Right forelimb (tissue), 1 donor: ENCODE results near the gene HOPX.
"Not testable (repeated sequence)": the region's sequence is repeated elsewhere in the genome, so short reads cannot be mapped to it uniquely, and the experiment has no call there.

Experiments used
- DNase-seq: peaks from one replicate; pipeline ENCODE4 v3.0.0-alpha.2; 2018

HOPX gene

GRCh38 chr4:56686537-56687231, 5.6 kb upstream of the HOPX start:
- DNase-seq: no peak

DNA sequence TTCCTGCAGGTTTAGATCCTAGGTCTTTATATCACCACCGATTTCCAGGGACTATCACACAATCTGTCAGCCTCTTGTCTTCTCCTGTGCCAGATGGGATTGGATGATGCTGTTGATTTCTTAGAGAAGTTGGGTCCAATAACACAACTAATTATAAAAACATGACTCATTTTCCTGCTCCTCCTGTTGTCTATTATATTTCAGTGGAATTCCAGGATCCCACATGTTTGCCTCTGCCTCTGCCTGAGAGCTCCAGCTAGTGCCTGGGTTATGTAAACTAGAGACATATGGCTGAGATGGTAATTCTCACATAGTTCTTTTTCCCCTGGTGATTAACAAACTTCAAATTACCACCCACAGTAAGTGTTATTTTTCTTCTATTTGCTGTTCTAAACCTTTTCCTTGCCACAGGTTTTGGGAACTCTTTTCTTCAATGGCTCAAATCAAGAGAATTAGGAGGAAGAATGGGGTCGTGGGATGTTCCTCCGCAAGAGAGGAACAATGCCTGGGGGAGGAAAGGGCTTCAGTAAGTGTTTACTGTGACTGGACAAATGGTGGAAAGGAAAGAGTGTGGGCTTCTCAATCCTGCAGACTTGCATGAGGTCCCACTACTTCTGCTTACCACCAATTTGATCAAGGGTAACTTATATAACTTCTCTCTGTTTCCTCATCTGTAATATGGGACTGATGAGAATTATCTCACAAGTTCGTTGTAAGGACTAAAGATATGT, 3.4 kb upstream of the HOPX start:
- DNase-seq: no peak

GRCh38 chr4:56683455-56683854, 2.4 kb upstream of the HOPX start:
- DNase-seq: no peak

- no peak for DNase-seq
These were observed 893 bp upstream of the HOPX start for GRCh38 chr4:56681853-56682525.

DNA sequence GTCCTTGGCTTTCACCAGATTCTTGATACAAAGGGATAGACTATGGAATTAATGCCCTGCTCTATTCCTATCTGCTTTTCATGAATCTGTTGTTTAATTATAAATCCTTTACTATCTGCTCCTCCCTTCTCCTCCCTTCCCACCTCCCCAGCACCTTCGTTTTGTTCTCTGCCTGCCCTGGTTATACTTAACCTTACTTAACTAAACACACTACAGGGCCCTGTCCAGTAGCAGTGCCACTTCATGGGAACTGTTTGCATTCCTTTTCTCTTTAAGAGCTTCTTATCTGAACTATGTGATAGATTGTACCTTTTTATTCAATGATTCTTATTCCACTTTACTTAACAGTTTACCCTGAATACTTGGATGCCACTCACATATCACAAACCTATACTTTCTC, 830 bp downstream of the HOPX start:
- no peak for DNase-seq

DNA sequence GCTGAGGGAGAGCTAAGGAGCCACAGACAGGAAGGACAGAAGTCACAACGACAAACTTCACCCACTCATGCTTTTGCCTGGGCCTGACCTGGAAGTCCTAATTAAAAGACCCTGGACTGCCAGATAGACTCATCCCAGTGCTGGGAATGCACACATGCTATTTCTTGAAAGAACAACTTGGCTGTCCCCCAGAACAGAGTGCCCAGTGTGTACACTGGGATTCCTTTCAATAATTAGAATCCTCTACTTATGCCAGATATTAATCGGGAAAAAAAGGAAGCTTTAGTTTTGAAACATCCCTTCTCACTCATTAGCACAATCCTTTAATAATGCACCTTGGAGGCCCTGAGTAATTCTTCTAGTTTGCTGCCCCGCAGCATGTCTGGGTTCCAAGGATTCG, 3.4 kb downstream of the HOPX start:
- DNase-seq: no peak

DNA sequence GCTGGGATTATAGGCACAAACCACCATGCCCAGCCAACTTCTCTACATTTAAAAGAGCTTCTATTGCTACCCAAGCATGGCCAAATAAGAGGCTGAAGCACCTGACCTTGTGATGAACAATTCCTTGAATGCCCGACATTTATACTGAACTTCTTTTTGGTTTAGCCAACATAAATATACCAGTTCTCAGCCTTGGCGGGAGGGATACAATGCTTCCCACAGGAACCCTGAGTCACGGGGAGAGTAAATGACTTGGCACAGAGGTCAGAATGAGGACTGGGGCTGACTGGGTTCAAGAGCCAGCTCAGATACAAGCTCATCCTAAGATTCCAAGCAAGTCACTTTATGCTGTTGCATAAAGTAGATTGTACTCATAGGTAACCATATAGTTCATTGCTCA, 6.1 kb downstream of the HOPX start:
- DNase-seq: no peak

DNA sequence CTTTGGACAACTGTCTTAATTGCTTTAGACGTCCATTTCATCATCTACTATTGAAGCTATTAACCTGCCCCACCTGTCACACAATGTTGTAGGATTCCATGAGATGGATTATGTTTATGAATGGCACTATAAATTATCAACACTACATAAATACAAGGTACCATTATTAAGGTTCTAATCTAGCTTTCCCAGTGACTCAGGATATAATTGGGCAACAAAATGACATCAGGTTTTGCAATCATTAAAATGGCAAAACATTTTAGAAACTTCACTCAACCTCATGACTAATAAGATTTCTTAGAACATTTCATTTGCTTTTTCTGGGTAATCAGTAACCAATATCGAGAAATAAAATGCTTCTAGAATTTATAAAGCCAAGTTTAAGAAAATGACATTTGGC, 9.2 kb downstream of the HOPX start:
- DNase-seq: no peak

DNA sequence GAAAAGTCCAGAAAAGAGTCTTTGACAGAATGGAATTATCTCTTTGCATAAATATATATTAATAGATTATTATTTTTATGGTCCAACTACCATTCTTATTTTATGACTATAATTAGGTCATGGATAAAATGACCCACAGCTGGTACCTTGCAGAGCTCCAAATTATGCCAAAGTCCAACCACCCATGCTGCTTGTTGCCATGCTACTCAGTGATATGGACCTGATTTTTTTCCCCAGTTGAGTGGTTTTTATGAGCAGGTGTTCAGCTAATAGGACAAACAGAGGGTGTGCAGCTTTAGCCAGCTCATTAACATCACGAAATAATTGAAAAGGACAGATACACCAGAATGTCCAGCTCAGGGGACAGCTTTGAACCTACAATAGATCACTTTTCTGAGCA, 9.7 kb downstream of the HOPX start:
- no peak for DNase-seq

DNA sequence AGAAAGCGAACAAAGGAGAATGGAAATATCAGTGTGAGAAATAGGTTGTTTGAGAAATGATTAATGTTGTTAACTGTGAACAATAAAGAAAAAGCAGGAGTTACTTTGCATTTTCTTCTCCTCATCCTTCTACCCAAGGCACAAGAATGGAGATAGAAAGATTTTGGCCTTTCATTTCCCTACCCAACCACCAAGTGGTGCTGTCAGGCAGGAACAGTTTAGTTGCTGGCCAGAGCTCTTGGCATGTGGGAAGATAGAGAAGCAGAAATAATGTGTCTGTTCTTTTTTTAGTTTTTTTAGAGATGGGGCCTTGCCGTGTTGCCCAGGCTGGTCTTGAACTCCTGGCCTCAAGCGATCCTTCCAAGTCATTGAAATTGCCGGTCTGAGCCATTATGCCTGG, 12.8 kb downstream of the HOPX start:
- DNase-seq: no peak

DNA sequence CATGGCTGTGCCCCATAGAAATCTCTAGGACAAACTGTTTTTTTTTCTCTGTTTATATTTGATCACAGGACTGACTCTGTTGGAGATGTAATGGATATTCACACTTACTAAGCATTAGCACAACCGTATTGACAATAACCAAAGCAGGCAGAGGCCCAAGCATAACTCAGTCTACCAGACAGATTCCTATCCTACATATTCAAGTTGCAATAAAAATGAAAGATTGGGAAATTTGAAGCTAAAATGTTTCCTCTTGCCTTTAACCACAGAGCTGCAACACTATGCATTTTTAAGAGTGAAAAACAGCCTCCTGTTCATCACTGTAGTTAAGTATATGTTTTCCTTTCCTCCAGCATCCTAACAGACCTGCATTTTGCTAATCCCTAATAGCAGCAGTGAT, 13.7 kb downstream of the HOPX start:
- DNase-seq: not testable (repeated sequence)

DNA sequence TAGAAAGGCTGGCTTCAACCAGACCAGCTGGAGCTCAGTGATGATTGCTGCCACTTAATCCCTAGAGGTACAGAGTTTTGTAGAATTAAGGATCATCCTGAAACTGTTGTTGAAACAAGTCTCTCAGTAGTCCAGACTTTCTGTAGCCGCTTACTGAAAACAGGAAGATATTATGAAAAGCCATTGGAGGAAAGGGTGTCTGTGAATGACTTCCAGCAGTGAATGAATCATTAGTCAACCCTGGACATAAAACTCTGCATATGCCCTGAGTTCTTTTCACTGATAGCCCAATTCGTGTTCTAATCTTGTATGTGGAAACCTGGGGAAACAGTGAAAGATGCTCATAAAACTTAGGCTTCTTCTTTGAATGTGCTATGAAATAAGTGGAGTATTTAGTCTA, 14.8 kb downstream of the HOPX start:
- DNase-seq: no peak

DNA sequence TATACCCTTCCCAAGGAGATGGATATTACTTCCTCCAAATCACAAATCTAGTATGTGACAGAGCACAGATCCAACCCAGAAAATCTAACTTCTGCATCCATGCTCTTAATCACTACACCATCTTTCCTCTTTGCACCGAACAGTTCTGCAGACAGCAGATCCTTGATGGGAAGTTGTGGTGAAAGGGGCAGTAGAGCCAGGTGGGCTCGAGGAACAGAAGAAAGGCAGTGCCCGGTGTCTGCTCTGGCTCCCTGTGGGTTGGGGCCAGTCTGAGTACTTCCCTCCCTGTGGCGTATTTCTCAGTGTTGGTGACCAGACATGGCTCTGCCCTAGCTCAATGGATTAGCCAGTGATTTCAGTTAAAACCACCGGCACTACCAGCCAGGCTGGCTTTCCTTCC, 15.3 kb downstream of the HOPX start:
- no peak for DNase-seq

- no peak for DNase-seq
These were observed 18.2 kb downstream of the HOPX start for GRCh38 chr4:56662782-56663468.

DNA sequence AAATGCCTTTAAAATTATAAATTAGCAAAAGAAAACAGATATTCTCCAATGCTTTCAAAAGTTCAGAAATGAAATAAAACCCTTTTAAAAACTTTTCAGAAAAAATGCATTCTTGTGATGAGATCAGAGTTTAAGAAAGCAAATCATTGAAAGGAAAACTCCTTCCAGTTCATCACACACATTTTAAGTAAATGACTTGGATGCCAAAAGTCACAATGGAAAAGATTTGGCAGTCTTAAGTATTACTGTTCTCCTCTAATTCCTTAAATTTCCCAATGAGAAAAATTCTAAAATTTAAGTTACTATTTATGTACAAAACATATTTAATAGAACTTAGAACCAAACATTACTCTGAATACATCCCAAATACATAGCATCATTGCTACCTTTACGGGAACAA, 21.1 kb downstream of the HOPX start:
- no peak for DNase-seq

DNA sequence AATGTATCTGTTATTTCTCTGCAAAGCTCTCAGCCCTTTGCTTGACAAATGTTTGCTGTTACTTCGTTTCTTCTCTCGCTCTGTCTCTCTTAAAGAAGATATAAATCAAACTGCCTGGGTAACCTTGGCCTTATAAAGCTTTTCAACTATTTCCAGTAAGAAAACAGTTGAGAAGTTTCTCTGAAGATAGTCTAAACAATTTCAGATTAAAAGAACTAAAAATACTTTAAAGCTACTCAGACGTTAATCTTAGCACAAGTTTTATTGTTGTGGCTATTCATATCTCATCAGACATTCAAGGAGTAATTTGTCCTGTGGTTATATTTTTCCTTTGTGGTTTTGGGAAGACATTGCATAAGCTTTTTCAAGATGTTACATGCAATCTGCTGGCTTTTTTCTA, 22.6 kb downstream of the HOPX start:
- no peak for DNase-seq

- no peak for DNase-seq
These were observed 23.3 kb downstream of the HOPX start for GRCh38 chr4:56657818-56658217.

GRCh38 chr4:56657128-56657527, 24.0 kb downstream of the HOPX start:
- DNase-seq: no peak

- no peak for DNase-seq
These were observed 24.8 kb downstream of the HOPX start for GRCh38 chr4:56656346-56656643.

- DNase-seq: peak; percentile 52
These were observed 25.3 kb downstream of the HOPX start for GRCh38 chr4:56655627-56656345.

DNA sequence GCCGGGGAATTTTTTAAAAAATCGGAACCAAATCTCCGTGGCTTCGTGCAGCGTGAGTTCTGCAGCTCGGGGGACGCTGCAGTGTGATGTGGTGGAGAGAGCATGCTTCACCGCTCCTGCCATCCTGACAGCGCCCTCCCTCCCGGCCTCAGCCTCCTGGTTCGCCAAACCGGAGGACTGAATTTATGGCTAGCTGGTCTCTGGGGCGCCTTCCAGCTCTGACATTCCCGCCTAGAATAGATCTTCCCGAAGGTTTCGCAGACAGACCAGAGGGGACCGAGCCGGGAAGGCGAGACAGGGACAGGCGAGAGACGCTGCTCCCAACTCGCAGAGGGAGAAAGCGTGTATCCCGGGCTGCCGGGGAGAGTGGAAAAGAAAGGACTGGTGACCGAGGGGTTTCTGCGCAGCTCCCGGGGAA, 25.9 kb downstream of the HOPX start:
- peak; percentile 66 for DNase-seq

DNA sequence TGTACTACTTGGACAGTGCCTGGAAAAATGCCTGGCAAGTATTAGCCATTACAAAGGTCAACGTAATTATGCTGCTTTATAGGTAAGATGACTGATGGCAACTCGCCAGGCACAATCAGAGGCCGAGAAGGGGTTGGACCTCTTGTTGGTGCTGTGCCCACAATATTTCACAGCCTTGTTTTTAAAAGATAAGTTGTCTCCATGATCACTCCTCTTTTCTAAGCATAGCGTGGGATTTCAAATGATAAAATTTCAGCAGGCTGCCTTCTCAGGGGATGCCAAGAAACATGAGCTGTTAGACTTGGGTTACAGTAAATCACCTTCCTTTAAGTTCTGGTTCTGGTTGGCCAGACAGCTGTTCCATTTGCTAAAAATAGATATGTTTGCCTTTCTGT, 26.9 kb downstream of the HOPX start:
- no peak for DNase-seq
